22Rv1 (cell line): ENCODE results near the gene HORMAD2.

Source experiments
- CTCF ChIP-seq: fragments of 450-650 bp; IDR thresholded peaks from 2 replicates; pipeline ENCODE4 v1.5.1; 2017; ENCODE audit warnings: mild to moderate bottlenecking
- ZFX ChIP-seq: fragments of 450-650 bp; IDR thresholded peaks from 2 replicates; pipeline ENCODE4 v1.6.1; 2017; ENCODE audit warnings: antibody characterized with exemption, borderline replicate concordance

- TF ChIP-seq CTCF = no peak
- no peak for TF ChIP-seq ZFX
Measured at GRCh38 chr22:30105483-30105882, 25.2 kb downstream of the HORMAD2 start.
